GM18858 (cell line): ENCODE data around the gene SMIM41.
"Not testable (repeated sequence)": the region's sequence is repeated elsewhere in the genome, so short reads cannot be mapped to it uniquely, and the experiment has no call there.

Experiments used
- ATAC-seq: cut with Tn5 transposase; IDR thresholded peaks from one replicate; pipeline ENCODE4 v1.9.1; 2021; ENCODE audit not compliant: unreplicated experiment

Gene SMIM41

GRCh38 chr12:52083638-52083996 lies 4.1 kb downstream of the SMIM41 start:
- ATAC-seq, result no peak

GRCh38 chr12:52084491-52085231 lies 5.2 kb downstream of the SMIM41 start:
- ATAC-seq, result no peak

GRCh38 chr12:52085682-52086180 lies 6.2 kb downstream of the SMIM41 start:
- no peak for ATAC-seq

- no peak for ATAC-seq
These were observed 6.9 kb downstream of the SMIM41 start for GRCh38 chr12:52086366-52086765.

- no peak for ATAC-seq
These were observed 7.7 kb downstream of the SMIM41 start for GRCh38 chr12:52086944-52087835.

GRCh38 chr12:52087961-52088820 lies 8.7 kb downstream of the SMIM41 start:
- no peak for ATAC-seq

- ATAC-seq, result no peak
These were observed 10.0 kb downstream of the SMIM41 start for GRCh38 chr12:52089491-52089890.

GRCh38 chr12:52090291-52090690 lies 10.8 kb downstream of the SMIM41 start:
- no peak for ATAC-seq

- ATAC-seq, result no peak
These were observed 11.6 kb downstream of the SMIM41 start for GRCh38 chr12:52091061-52091460.

- no peak for ATAC-seq
These were observed 12.4 kb downstream of the SMIM41 start for GRCh38 chr12:52091869-52092268.

- ATAC-seq, result no peak
These were observed 13.8 kb downstream of the SMIM41 start for GRCh38 chr12:52093346-52093745.

- no peak for ATAC-seq
These were observed 17.0 kb downstream of the SMIM41 start for GRCh38 chr12:52096332-52097044.

GRCh38 chr12:52097045-52097666 lies 17.7 kb downstream of the SMIM41 start:
- no peak for ATAC-seq

GRCh38 chr12:52104431-52105089 lies 25.1 kb downstream of the SMIM41 start:
- ATAC-seq, result not testable (repeated sequence)

GRCh38 chr12:52116222-52117125 lies 37.0 kb downstream of the SMIM41 start:
- not testable (repeated sequence) for ATAC-seq

- ATAC-seq, result not testable (repeated sequence)
These were observed 38.4 kb downstream of the SMIM41 start for GRCh38 chr12:52117806-52118475.

- no peak for ATAC-seq
These were observed 40.1 kb downstream of the SMIM41 start for GRCh38 chr12:52119398-52120254.
